ENCODE results near the gene ST6GALNAC3.

The ST6GALNAC3 gene

GRCh38 chr1:76185207-76185606 is 110.7 kb downstream of the ST6GALNAC3 start:
- FAIRE-seq: no peak
- no peak for DNase-seq (ENCODE audit: insufficient read length, low spot score)

- DNase-seq (ENCODE audit: insufficient read length, low spot score) (no peak), FAIRE-seq (no peak)
Measured at GRCh38 chr1:76186554-76187170, 112.1 kb downstream of the ST6GALNAC3 start.

GRCh38 chr1:76187436-76187835 is 112.9 kb downstream of the ST6GALNAC3 start:
- no peak for DNase-seq (ENCODE audit: insufficient read length, low spot score)
- no peak for FAIRE-seq

GRCh38 chr1:76189310-76189709 is 114.8 kb downstream of the ST6GALNAC3 start:
- FAIRE-seq (no peak), DNase-seq (ENCODE audit: insufficient read length, low spot score) (no peak)

GRCh38 chr1:76190749-76191424 is 116.3 kb downstream of the ST6GALNAC3 start:
- no peak for FAIRE-seq
- no peak for DNase-seq (ENCODE audit: insufficient read length, low spot score)

GRCh38 chr1:76191561-76191960 is 117.0 kb downstream of the ST6GALNAC3 start:
- no peak for DNase-seq (ENCODE audit: insufficient read length, low spot score)
- no peak for FAIRE-seq

GRCh38 chr1:76198452-76198851 is 123.9 kb downstream of the ST6GALNAC3 start:
- FAIRE-seq (no peak), DNase-seq (ENCODE audit: insufficient read length, low spot score) (no peak)

- DNase-seq (ENCODE audit: insufficient read length, low spot score) (no peak), FAIRE-seq (no peak)
Measured at GRCh38 chr1:76202670-76203069, 128.1 kb downstream of the ST6GALNAC3 start.

- FAIRE-seq: no peak
- DNase-seq (ENCODE audit: insufficient read length, low spot score): no peak
Measured at GRCh38 chr1:76203127-76203526, 128.6 kb downstream of the ST6GALNAC3 start.

GRCh38 chr1:76209238-76209637 is 134.7 kb downstream of the ST6GALNAC3 start:
- FAIRE-seq: no peak
- no peak for DNase-seq (ENCODE audit: insufficient read length, low spot score)

GRCh38 chr1:76209648-76210047 is 135.1 kb downstream of the ST6GALNAC3 start:
- DNase-seq (ENCODE audit: insufficient read length, low spot score): no peak
- FAIRE-seq: no peak

- no peak for DNase-seq (ENCODE audit: insufficient read length, low spot score)
- no peak for FAIRE-seq
Measured at GRCh38 chr1:76210160-76210559, 135.6 kb downstream of the ST6GALNAC3 start.

GRCh38 chr1:76218888-76219287 is 144.3 kb downstream of the ST6GALNAC3 start:
- no peak for FAIRE-seq
- DNase-seq (ENCODE audit: insufficient read length, low spot score): no peak

GRCh38 chr1:76219366-76219818 is 144.8 kb downstream of the ST6GALNAC3 start:
- DNase-seq (ENCODE audit: insufficient read length, low spot score) (no peak), FAIRE-seq (no peak)

GRCh38 chr1:76224752-76225151 is 150.2 kb downstream of the ST6GALNAC3 start:
- FAIRE-seq: no peak

GRCh38 chr1:76225526-76225925 is 151.0 kb downstream of the ST6GALNAC3 start:
- no peak for FAIRE-seq
- no peak for DNase-seq (ENCODE audit: insufficient read length, low spot score)

More at GRCh38 chr1:76224752-76225151, 150.2 kb downstream of the ST6GALNAC3 start:
- no peak for DNase-seq (ENCODE audit: insufficient read length, low spot score)

- FAIRE-seq (no peak), DNase-seq (ENCODE audit: insufficient read length, low spot score) (no peak)
Measured at GRCh38 chr1:76227621-76228020, 153.1 kb downstream of the ST6GALNAC3 start.

GRCh38 chr1:76229279-76230005 is 154.9 kb downstream of the ST6GALNAC3 start:
- FAIRE-seq (no peak), DNase-seq (ENCODE audit: insufficient read length, low spot score) (no peak)

GRCh38 chr1:76230842-76231281 is 156.3 kb downstream of the ST6GALNAC3 start:
- FAIRE-seq: no peak

GRCh38 chr1:76231320-76231719 is 156.8 kb downstream of the ST6GALNAC3 start:
- no peak for FAIRE-seq
- no peak for DNase-seq (ENCODE audit: insufficient read length, low spot score)

More at GRCh38 chr1:76230842-76231281, 156.3 kb downstream of the ST6GALNAC3 start:
- DNase-seq (ENCODE audit: insufficient read length, low spot score): no peak

GRCh38 chr1:76232666-76233065 is 158.1 kb downstream of the ST6GALNAC3 start:
- FAIRE-seq (no peak), DNase-seq (ENCODE audit: insufficient read length, low spot score) (no peak)

- FAIRE-seq: no peak
- DNase-seq (ENCODE audit: insufficient read length, low spot score): no peak
Measured at GRCh38 chr1:76234061-76234460, 159.5 kb downstream of the ST6GALNAC3 start.

Data from GM19239 (cell line).